ENCODE measurements around the gene SPACA6. TPM values are rescaled to one million over a fixed set of nuclear protein-coding genes. Genes with fewer than 3 reads are reported as not detected.
A peak's percentile ranks its signal among the peaks of the same experiment; 100 is the strongest.

The SPACA6 gene
- total and polyA plus RNA-seq, 9 of the 15 experiments (the other 6 are each of a cell fraction or from before 2014, with no cell fraction given): 1.3 to 17.3 (median 6.2) TPM

GRCh38 chr19:51689751-51690453 lies 3.2 kb upstream of the SPACA6 start (continued):
- TF ChIP-seq CHD4 (IDR thresholded peaks at IDR 0.05; ENCODE audit: insufficient read depth, insufficient replicate concordance, low read depth, low read length, poor library complexity, severe bottlenecking) (no peak), EHMT2 (IDR thresholded peaks at IDR 0.05) (no peak), NR2C2 (CRISPR knock-in tag; IDR thresholded peaks at IDR 0.05) (no peak), NR2C2 (tag; IDR thresholded peaks at IDR 0.05) (peak; percentile 86), HLTF (IDR thresholded peaks at IDR 0.05) (no peak), STAT6 (CRISPR knock-in tag; IDR thresholded peaks at IDR 0.05) (no peak), MEIS2 (IDR thresholded peaks at IDR 0.05; ENCODE audit: partially characterized antibody) (no peak), KLF1 (tag; IDR thresholded peaks at IDR 0.05) (no peak), ZFP30 (CRISPR knock-in tag; IDR thresholded peaks at IDR 0.05; ENCODE audit: borderline replicate concordance) (no peak), BCOR (IDR thresholded peaks at IDR 0.05) (peak; percentile 55; the same call in 1 of the 2 replicates), FOXJ2 (tag; IDR thresholded peaks at IDR 0.05) (no peak), FOXK1 (CRISPR knock-in tag; IDR thresholded peaks at IDR 0.05; ENCODE audit: borderline replicate concordance) (no peak), CAMTA2 (CRISPR knock-in tag; conservative IDR thresholded peaks at IDR 0.05) (no peak), ARID1B (IDR thresholded peaks at IDR 0.05) (0 out of 2 replicates have a peak, but pooled peaks have one; percentile 10), ZNF668 (CRISPR knock-in tag; IDR thresholded peaks at IDR 0.05) (no peak), ZNF740 (CRISPR knock-in tag; IDR thresholded peaks at IDR 0.05) (no peak), ZNF740 (tag; IDR thresholded peaks at IDR 0.05) (no peak), PHF8 (IDR thresholded peaks at IDR 0.05; ENCODE audit: borderline replicate concordance, low read length) (0 out of 2 replicates have a peak, but pooled peaks have one; percentile 13), ZNF644 (tag; IDR thresholded peaks at IDR 0.05; ENCODE audit: low read depth) (no peak), HBP1 (CRISPR knock-in tag; IDR thresholded peaks at IDR 0.05) (no peak), SREBF2 (CRISPR knock-in tag; IDR thresholded peaks at IDR 0.05) (no peak)
- TF ChIP-seq, protein P1, sequence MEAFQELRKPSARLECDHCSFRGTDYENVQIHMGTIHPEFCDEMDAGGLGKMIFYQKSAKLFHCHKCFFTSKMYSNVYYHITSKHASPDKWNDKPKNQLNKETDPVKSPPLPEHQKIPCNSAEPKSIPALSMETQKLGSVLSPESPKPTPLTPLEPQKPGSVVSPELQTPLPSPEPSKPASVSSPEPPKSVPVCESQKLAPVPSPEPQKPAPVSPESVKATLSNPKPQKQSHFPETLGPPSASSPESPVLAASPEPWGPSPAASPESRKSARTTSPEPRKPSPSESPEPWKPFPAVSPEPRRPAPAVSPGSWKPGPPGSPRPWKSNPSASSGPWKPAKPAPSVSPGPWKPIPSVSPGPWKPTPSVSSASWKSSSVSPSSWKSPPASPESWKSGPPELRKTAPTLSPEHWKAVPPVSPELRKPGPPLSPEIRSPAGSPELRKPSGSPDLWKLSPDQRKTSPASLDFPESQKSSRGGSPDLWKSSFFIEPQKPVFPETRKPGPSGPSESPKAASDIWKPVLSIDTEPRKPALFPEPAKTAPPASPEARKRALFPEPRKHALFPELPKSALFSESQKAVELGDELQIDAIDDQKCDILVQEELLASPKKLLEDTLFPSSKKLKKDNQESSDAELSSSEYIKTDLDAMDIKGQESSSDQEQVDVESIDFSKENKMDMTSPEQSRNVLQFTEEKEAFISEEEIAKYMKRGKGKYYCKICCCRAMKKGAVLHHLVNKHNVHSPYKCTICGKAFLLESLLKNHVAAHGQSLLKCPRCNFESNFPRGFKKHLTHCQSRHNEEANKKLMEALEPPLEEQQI (IDR thresholded peaks at IDR 0.05): no peak
